SW480 (cell line): ENCODE data around the gene LYPD6B.

Experiments
- DNase-seq: peaks from one replicate; pipeline ENCODE4 v3.0.0-alpha.2; 2016; ENCODE audit warnings: low spot score

The LYPD6B gene

GRCh38 chr2:149041482-149041881 lies 3.0 kb downstream of the LYPD6B start:
- DNase-seq, result peak; percentile 75

GRCh38 chr2:149042881-149043280 lies 4.4 kb downstream of the LYPD6B start:
- no peak for DNase-seq

- no peak for DNase-seq
Measured at GRCh38 chr2:149044500-149044899, 6.0 kb downstream of the LYPD6B start.

- no peak for DNase-seq
Measured at GRCh38 chr2:149047118-149047517, 8.6 kb downstream of the LYPD6B start.

- no peak for DNase-seq
Measured at GRCh38 chr2:149049142-149049541, 10.6 kb downstream of the LYPD6B start.

GRCh38 chr2:149050188-149050587 lies 11.7 kb downstream of the LYPD6B start:
- no peak for DNase-seq

GRCh38 chr2:149055751-149056150 lies 17.3 kb downstream of the LYPD6B start:
- no peak for DNase-seq

- no peak for DNase-seq
Measured at GRCh38 chr2:149056541-149057255, 18.2 kb downstream of the LYPD6B start.

- no peak for DNase-seq
Measured at GRCh38 chr2:149057401-149057800, 18.9 kb downstream of the LYPD6B start.

- no peak for DNase-seq
Measured at GRCh38 chr2:149058936-149059335, 20.4 kb downstream of the LYPD6B start.

- no peak for DNase-seq
Measured at GRCh38 chr2:149059822-149060221, 21.3 kb downstream of the LYPD6B start.

GRCh38 chr2:149061133-149061745 lies 22.7 kb downstream of the LYPD6B start:
- DNase-seq, result no peak

- DNase-seq, result no peak
Measured at GRCh38 chr2:149062531-149062930, 24.0 kb downstream of the LYPD6B start.

- DNase-seq, result no peak
Measured at GRCh38 chr2:149063177-149063576, 24.7 kb downstream of the LYPD6B start.

- DNase-seq, result no peak
Measured at GRCh38 chr2:149064365-149064841, 25.9 kb downstream of the LYPD6B start.

- no peak for DNase-seq
Measured at GRCh38 chr2:149064856-149065630, 26.5 kb downstream of the LYPD6B start.

GRCh38 chr2:149068225-149068995 lies 29.9 kb downstream of the LYPD6B start:
- DNase-seq, result no peak

GRCh38 chr2:149068996-149069888 lies 30.7 kb downstream of the LYPD6B start:
- DNase-seq, result peak; percentile 83

GRCh38 chr2:149070681-149071320 lies 32.3 kb downstream of the LYPD6B start:
- DNase-seq, result no peak

GRCh38 chr2:149075105-149075504 lies 36.6 kb downstream of the LYPD6B start:
- DNase-seq, result no peak

GRCh38 chr2:149075853-149076252 lies 37.4 kb downstream of the LYPD6B start:
- DNase-seq, result no peak
